CMK (cell line): ENCODE data around the gene TMEM250.
"Not testable (repeated sequence)": the region's sequence is repeated elsewhere in the genome, so short reads cannot be mapped to it uniquely, and the experiment has no call there.

Experiments
- DNase-seq: peaks from one replicate; pipeline ENCODE4 v3.0.0-alpha.2; 2010; ENCODE audit warnings: low read depth

The TMEM250 gene

GRCh38 chr9:136118320-136119060 lies at the start of gene TMEM250:
TMEM250 (minus strand) TSS chr9:136118875; CDS start chr9:136116900, 1,975 bp downstream.
- peak; percentile 94 for DNase-seq

GRCh38 chr9:136163248-136163850 lies 44.7 kb upstream of the TMEM250 start:
- DNase-seq = no peak

- no peak for DNase-seq
Measured at GRCh38 chr9:136160995-136161610, 42.4 kb upstream of the TMEM250 start.

GRCh38 chr9:136160381-136160841 lies 41.7 kb upstream of the TMEM250 start:
- no peak for DNase-seq

- DNase-seq = no peak
Measured at GRCh38 chr9:136159851-136160250, 41.2 kb upstream of the TMEM250 start.

GRCh38 chr9:136157477-136158265 lies 39.0 kb upstream of the TMEM250 start:
- DNase-seq = no peak

- DNase-seq = no peak
Measured at GRCh38 chr9:136156209-136157120, 37.8 kb upstream of the TMEM250 start.

- no peak for DNase-seq
Measured at GRCh38 chr9:136155576-136155975, 36.9 kb upstream of the TMEM250 start.

GRCh38 chr9:136154943-136155342 lies 36.3 kb upstream of the TMEM250 start:
- DNase-seq = no peak

- no peak for DNase-seq
Measured at GRCh38 chr9:136153381-136154065, 34.8 kb upstream of the TMEM250 start.

GRCh38 chr9:136152931-136153330 lies 34.3 kb upstream of the TMEM250 start:
- DNase-seq = no peak

- DNase-seq = no peak
Measured at GRCh38 chr9:136152543-136152866, 33.8 kb upstream of the TMEM250 start.

GRCh38 chr9:136151848-136152542 lies 33.3 kb upstream of the TMEM250 start:
- DNase-seq = no peak

- DNase-seq = no peak
Measured at GRCh38 chr9:136151214-136151804, 32.6 kb upstream of the TMEM250 start.

GRCh38 chr9:136150664-136151213 lies 32.1 kb upstream of the TMEM250 start:
- DNase-seq = not testable (repeated sequence)

- DNase-seq = no peak
Measured at GRCh38 chr9:136149853-136150252, 31.2 kb upstream of the TMEM250 start.

- DNase-seq = no peak
Measured at GRCh38 chr9:136149337-136149736, 30.7 kb upstream of the TMEM250 start.

GRCh38 chr9:136148766-136149165 lies 30.1 kb upstream of the TMEM250 start:
- no peak for DNase-seq
